Ovary (tissue), 3 donors: ENCODE measurements around the gene GAMT.

Source experiments
- CTCF ChIP-seq, 3 donors: fragments of 450-650 bp in 2 of 3; fragments of 200-600 bp in 1 of 3; IDR thresholded peaks; one replicate each; pipeline versions ENCODE4 v1.5.1 to v1.8.0; 2016 to 2022; ENCODE audit warnings: antibody characterized with exemption in 3 of 3, mild to moderate bottlenecking in 1 of 3
- POLR2A ChIP-seq: fragments of 450-650 bp; IDR thresholded peaks from one replicate; pipeline ENCODE4 v1.6.1; 2017; ENCODE audit warnings: antibody characterized with exemption, mild to moderate bottlenecking, moderate library complexity
- donor health status: DM: no; HTN: no; CAD: no.

DNA sequence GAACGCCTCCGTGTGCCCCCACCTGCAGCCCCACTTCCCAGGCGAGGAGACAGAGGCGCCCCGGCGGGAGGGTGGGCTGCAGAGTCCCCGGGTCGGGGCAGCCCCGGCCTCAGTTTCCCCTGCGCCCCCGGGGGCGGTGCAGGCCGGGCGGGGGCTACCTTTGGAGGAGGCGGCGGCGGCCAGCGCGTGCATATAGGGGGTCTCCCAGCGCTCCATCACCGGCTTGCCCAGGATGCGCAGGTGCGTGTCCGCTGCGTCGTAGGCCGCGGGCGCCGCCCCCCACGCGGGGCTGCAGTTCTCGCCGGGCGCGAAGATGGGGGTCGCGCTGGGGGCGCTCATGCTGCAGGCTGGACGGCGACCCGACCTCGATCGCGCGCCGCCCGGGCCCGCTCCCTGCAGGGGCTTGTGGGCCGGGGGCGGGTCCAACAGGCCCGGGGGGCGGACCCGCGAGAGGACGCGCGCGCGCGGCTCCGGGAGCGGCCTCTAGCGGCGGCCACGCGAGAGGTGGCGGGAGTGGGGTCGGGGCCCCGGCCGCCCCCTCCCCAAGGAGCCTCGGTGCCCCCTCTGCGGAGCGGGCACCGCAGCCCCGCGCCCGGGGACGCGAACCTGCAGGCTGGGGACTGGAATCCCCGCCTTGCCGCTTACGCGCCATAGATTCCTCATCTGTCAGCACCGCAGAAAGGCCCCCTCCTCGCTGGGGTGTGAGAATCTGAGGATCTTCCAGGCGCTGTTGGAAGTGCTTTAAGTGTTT, at the start of gene GAMT:
- TF ChIP-seq CTCF (IDR thresholded peaks at IDR 0.05): peak in 2 of 3 donors; percentile 58 to 68
- TF ChIP-seq POLR2A: no peak
